Endothelial cell of umbilical vein (primary cell): ENCODE results near the gene DGKG. TPM values are rescaled to one million over a fixed set of nuclear protein-coding genes. Genes with fewer than 3 reads are reported as not detected.

Experiments used
- BruUV-seq: library from RNA; stranded (reverse); fragments of 400-500 nt; replicated peaks from 2 replicates; lab custom pipeline; 2021; lab: Mats Ljungman, UMichigan
- CTCF ChIA-PET: fragments of 300-600, 350-600 bp; sonication (Branson Sonifier 250); formaldehyde crosslinking; loops from one replicate; lab custom pipeline; 2021; ENCODE audit warnings: antibody characterized with exemption, inconsistent platforms; lab: Charles Lee
- POLR2A ChIA-PET: fragments of 300-600, 350-600 bp; sonication (Branson Sonifier 250); formaldehyde crosslinking; loops from one replicate; lab custom pipeline; 2021; ENCODE audit warnings: antibody characterized with exemption, inconsistent platforms; lab: Charles Lee
- DNase-seq: peaks from one replicate; pipeline ENCODE4 v3.0.0-alpha.2; 2011; ENCODE audit warnings: low read depth, low spot score
- FAIRE-seq: peaks from 2 replicates; lab custom pipeline; 2011; peaks lifted over from hg19 to GRCh38; lab: Jason Lieb, UNC
- H2AFZ ChIP-seq: 2 replicates; pipeline ENCODE4 v1.6.0; 2012; ENCODE audit warnings: low read depth, low read length, control low read depth, inconsistent platforms
- H3K27ac ChIP-seq: 2 replicates; pipeline ENCODE4 v1.5.1; 2011; ENCODE audit warnings: low read depth, mild to moderate bottlenecking, control low read depth, low read length, moderate library complexity; ENCODE audit not compliant: insufficient read depth
- H3K27me3 ChIP-seq, 2 experiments: 2 replicates each; pipeline versions ENCODE4 v1.6.0 to v1.6.1; 2011; ENCODE audit warnings: low read length in 2 of 2, mixed read lengths in 1 of 2; ENCODE audit not compliant: control insufficient read depth in 2 of 2, insufficient read depth in 2 of 2
- H3K36me3 ChIP-seq, 2 experiments: 2 replicates in 1 of 2; 3 replicates in 1 of 2; pipeline ENCODE4 v1.5.1; 2011; ENCODE audit warnings: low read length in 2 of 2, mild to moderate bottlenecking in 1 of 2, moderate library complexity in 1 of 2; ENCODE audit not compliant: control insufficient read depth in 2 of 2, insufficient read depth in 2 of 2; ENCODE audit errors: extremely low read depth in 1 of 2
- H3K4me1 ChIP-seq: 3 replicates; pipeline ENCODE4 v1.5.1; 2011; ENCODE audit warnings: mild to moderate bottlenecking, low read length; ENCODE audit not compliant: control insufficient read depth, insufficient read depth; ENCODE audit errors: extremely low read depth
- H3K4me2 ChIP-seq: 2 replicates; pipeline ENCODE4 v1.6.1; 2011; ENCODE audit warnings: low read length, control low read depth, mixed read lengths; ENCODE audit not compliant: insufficient read depth
- H3K4me3 ChIP-seq, 3 experiments: fragments of 200-600 bp in 1 of 3; sonication (generic), shearing (Covaris generic) in 1 of 3; replicated peaks in 1 of 3; 2 replicates each; pipeline ENCODE4 v1.5.1; 2011 to 2016; ENCODE audit warnings: control low read depth in 3 of 3, low read length in 3 of 3, mild to moderate bottlenecking in 2 of 3, inconsistent platforms in 1 of 3, low read depth in 1 of 3, moderate library complexity in 1 of 3; ENCODE audit not compliant: insufficient read depth in 1 of 3
- H3K79me2 ChIP-seq: 2 replicates; pipeline ENCODE4 v1.6.0; 2012; ENCODE audit warnings: low read length, inconsistent platforms; ENCODE audit not compliant: control insufficient read depth, insufficient read depth
- H3K9ac ChIP-seq: replicated peaks from 2 replicates; pipeline ENCODE3; 2011; ENCODE audit warnings: low read length, control low read depth; ENCODE audit not compliant: insufficient read depth; ENCODE audit errors: extremely low read depth
- H3K9me1 ChIP-seq: replicated peaks from 3 replicates; pipeline ENCODE4 v1.6.0; 2011; ENCODE audit warnings: mild to moderate bottlenecking, low read length; ENCODE audit not compliant: control insufficient read depth, insufficient read depth; ENCODE audit errors: extremely low read depth
- H3K9me3 ChIP-seq: replicated peaks from 2 replicates; pipeline ENCODE4 v1.5.1; 2012; ENCODE audit warnings: low read length, inconsistent platforms; ENCODE audit not compliant: control insufficient read depth, insufficient read depth
- H4K20me1 ChIP-seq: replicated peaks from 2 replicates; pipeline ENCODE3; 2011; ENCODE audit warnings: mild to moderate bottlenecking, low read length; ENCODE audit not compliant: control insufficient read depth, insufficient read depth; ENCODE audit errors: extremely low read depth
- EZH2 ChIP-seq: IDR thresholded peaks from 2 replicates; pipeline ENCODE4 v1.6.1; 2012; ENCODE audit warnings: borderline replicate concordance, low read depth, mild to moderate bottlenecking, moderate library complexity, low read length, inconsistent platforms; ENCODE audit not compliant: severe bottlenecking
- FOS ChIP-seq: IDR thresholded peaks from 2 replicates; pipeline ENCODE4 v1.6.1; 2011; ENCODE audit warnings: mild to moderate bottlenecking, low read length, moderate library complexity, borderline replicate concordance; ENCODE audit not compliant: insufficient read depth
- GATA2 ChIP-seq: IDR thresholded peaks from 2 replicates; pipeline ENCODE4 v1.7.0; 2011; ENCODE audit warnings: low read depth, mild to moderate bottlenecking, moderate library complexity, mixed read lengths, low read length; ENCODE audit not compliant: insufficient read length, insufficient read depth
- JUN ChIP-seq: IDR thresholded peaks from 2 replicates; pipeline ENCODE4 v1.6.1; 2011; ENCODE audit warnings: borderline replicate concordance, low read depth; ENCODE audit not compliant: insufficient read length, insufficient read depth
- MYC ChIP-seq: IDR thresholded peaks from one replicate; pipeline ENCODE4 v1.6.1; 2011; ENCODE audit warnings: mild to moderate bottlenecking, low read depth, low read length
- POLR2A ChIP-seq: IDR thresholded peaks from 2 replicates; pipeline ENCODE4 v1.6.1; 2012; ENCODE audit warnings: low read depth, mild to moderate bottlenecking, control low read depth, low read length
- POLR2AphosphoS5 ChIP-seq: IDR thresholded peaks from 2 replicates; pipeline ENCODE4 v1.6.1; 2012; ENCODE audit warnings: low read depth, mild to moderate bottlenecking, control low read depth, low read length, moderate library complexity; ENCODE audit not compliant: insufficient read depth
- dilution Hi-C: fragments of 300-500 bp; cut with MboI; formaldehyde crosslinking; loops from one replicate; pipeline ENCODE4 v1.15.0; 2019; ENCODE audit warnings: low sequenced_read_pairs; ENCODE audit not compliant: extremely low pct_ligation_motif_present
- intact Hi-C: fragments of 100-400 bp; cut with micrococcal nuclease; formaldehyde crosslinking; loops from one replicate; pipeline ENCODE4 v1.10.0; 2022
- polyA plus RNA-seq, 4 experiments: library from polyadenylated mRNA; depleted of rRNA in 3 of 4; stranded (reverse) in 3 of 4; unstranded in 1 of 4; fragments of >200 nt; gene quantifications; 2 replicates each; pipeline versions ENCODE4 v1.2.1 to v1.2.3, GENCODE V29; 2011 to 2012; ENCODE audit warnings: missing spikeins in 1 of 4
- total RNA-seq: library from RNA; stranded (reverse); gene quantifications from 2 replicates; pipeline ENCODE4 v1.2.3, GENCODE V29; 2021
- TF ChIP-seq, protein P1 (sequence below), 2 donors: IDR thresholded peaks; 1 replicate in 1 of 2; 2 replicates in 1 of 2; pipeline ENCODE4 v1.5.1; 2011; ENCODE audit warnings: low read length in 2 of 2, mild to moderate bottlenecking in 2 of 2, moderate library complexity in 2 of 2, control low read depth in 1 of 2, inconsistent platforms in 1 of 2, low read depth in 1 of 2; ENCODE audit not compliant: insufficient read depth in 1 of 2; ENCODE audit errors: extremely low read depth in 1 of 2
- TF ChIP-seq, protein P2 (sequence below): IDR thresholded peaks from 2 replicates; pipeline ENCODE4 v1.6.1; 2011; ENCODE audit not compliant: insufficient read depth, insufficient read length

DGKG gene
- total and polyA plus RNA-seq, 2 donors (not counting 3 experiments of a cell fraction or from before 2014, with no cell fraction given) = not detected

DNA sequence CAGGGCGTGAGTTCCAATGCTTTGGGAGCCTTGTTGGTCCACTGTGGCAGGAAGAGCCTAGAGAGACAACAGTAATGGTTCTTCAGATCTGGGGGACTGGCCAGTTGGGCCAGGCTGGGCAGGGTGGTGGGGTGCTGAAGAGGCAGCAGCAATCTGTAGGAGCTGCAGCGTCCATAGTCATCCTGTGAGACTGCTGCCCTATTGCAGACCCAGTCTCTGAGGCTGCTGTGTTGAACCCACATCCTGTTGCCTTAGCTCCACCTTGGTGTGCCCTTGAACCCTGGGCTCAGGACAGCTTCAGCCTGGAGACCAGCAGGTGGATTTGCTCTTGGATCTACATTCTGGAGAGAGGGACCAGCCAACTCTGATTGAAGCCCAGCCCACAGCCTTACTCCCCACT is 229.5 kb downstream of the DGKG start:
- no peak overlapping the region for H2AFZ ChIP-seq
- DNase-seq (no peak), FAIRE-seq (no peak)
- no TSS peak for BruUV-seq
- H3K79me2 ChIP-seq = no peaks in the 10 kb centered on the region
- no peak overlapping the region for H3K4me3 ChIP-seq
- no peaks in the 10 kb centered on the region for H3K9me1 ChIP-seq
- dilution Hi-C loops = no loop called here
- no peak overlapping the region for H3K4me2 ChIP-seq
- no peaks in the 10 kb centered on the region for H4K20me1 ChIP-seq
- TF ChIP-seq EZH2 = no peak
- no peak for TF ChIP-seq JUN
- TF ChIP-seq MYC = no peak
- TF ChIP-seq POLR2A = no peak
- no peak for TF ChIP-seq GATA2
- H3K36me3 ChIP-seq = no peaks in the 10 kb centered on the region
- H3K9me3 ChIP-seq = no peaks in the 10 kb centered on the region
- H3K4me1 ChIP-seq = no peaks in the 10 kb centered on the region
- H3K27ac ChIP-seq = no peak overlapping the region
- intact Hi-C loops = no loop called here
- no peaks in the 10 kb centered on the region for H3K27me3 ChIP-seq
- no peak overlapping the region for H3K9ac ChIP-seq
- ChIA-PET POLR2A (no interaction called here), CTCF (no interaction called here)

DNA sequence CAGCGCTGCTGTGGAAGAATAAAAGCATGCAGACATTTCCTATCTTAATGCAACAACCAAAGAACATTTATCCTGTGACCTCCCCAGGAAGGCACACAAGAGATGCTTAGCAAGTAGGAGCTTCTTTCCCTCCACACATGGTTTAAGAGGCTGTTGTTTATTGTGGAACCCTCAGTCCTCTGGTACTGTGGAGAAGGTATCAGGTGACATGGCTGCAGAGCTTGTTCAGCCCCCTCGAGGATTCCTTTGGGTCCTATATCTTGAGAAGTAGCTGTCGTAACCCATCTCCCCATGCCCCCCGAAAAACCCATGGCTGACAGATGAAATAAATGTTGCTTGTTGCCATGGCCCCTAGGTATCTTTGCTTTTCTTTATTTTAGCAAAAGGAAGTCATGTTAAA is 232.8 kb downstream of the DGKG start:
- H3K9me3 ChIP-seq = no peaks in the 10 kb centered on the region
- FAIRE-seq = no peak
- no peaks in the 10 kb centered on the region for H3K79me2 ChIP-seq
- no peak overlapping the region for H3K27ac ChIP-seq
- POLR2A ChIA-PET = no interaction called here
- TF ChIP-seq POLR2AphosphoS5 (no peak), GATA2 (no peak), JUN (no peak), POLR2A (no peak), MYC (no peak), EZH2 (no peak), FOS (no peak)
- TF ChIP-seq, protein P1, sequence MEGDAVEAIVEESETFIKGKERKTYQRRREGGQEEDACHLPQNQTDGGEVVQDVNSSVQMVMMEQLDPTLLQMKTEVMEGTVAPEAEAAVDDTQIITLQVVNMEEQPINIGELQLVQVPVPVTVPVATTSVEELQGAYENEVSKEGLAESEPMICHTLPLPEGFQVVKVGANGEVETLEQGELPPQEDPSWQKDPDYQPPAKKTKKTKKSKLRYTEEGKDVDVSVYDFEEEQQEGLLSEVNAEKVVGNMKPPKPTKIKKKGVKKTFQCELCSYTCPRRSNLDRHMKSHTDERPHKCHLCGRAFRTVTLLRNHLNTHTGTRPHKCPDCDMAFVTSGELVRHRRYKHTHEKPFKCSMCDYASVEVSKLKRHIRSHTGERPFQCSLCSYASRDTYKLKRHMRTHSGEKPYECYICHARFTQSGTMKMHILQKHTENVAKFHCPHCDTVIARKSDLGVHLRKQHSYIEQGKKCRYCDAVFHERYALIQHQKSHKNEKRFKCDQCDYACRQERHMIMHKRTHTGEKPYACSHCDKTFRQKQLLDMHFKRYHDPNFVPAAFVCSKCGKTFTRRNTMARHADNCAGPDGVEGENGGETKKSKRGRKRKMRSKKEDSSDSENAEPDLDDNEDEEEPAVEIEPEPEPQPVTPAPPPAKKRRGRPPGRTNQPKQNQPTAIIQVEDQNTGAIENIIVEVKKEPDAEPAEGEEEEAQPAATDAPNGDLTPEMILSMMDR (IDR thresholded peaks at IDR 0.05; ENCODE audit: extremely low read depth in 1 of 2, insufficient read depth in 1 of 2, low read depth in 1 of 2, low read length in 2 of 2) = no peak
- TF ChIP-seq, protein P2, sequence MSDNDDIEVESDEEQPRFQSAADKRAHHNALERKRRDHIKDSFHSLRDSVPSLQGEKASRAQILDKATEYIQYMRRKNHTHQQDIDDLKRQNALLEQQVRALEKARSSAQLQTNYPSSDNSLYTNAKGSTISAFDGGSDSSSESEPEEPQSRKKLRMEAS = no peak
- no peak overlapping the region for H2AFZ ChIP-seq
- dilution Hi-C loops (no loop called here), intact Hi-C loops (no loop called here)
- no peak overlapping the region for H3K4me2 ChIP-seq
- no peaks in the 10 kb centered on the region for H3K9me1 ChIP-seq
- H3K4me1 ChIP-seq = no peaks in the 10 kb centered on the region
- no peak for DNase-seq
- no peak overlapping the region for H3K9ac ChIP-seq
- no peaks in the 10 kb centered on the region for H4K20me1 ChIP-seq
- no peaks in the 10 kb centered on the region for H3K27me3 ChIP-seq
- H3K36me3 ChIP-seq = no peaks in the 10 kb centered on the region
- BruUV-seq = no TSS peak
- CTCF ChIA-PET = no interaction called here
- no peak overlapping the region for H3K4me3 ChIP-seq
